Measurements from ENCODE around the gene PNO1. TPM values are rescaled to one million over a fixed set of nuclear protein-coding genes. Genes with fewer than 3 reads are reported as not detected.
A peak's percentile ranks its signal among the peaks of the same experiment; 100 is the strongest.
"Not testable (repeated sequence)": the region's sequence is repeated elsewhere in the genome, so short reads cannot be mapped to it uniquely, and the experiment has no call there.

Gene PNO1
- total and polyA plus RNA-seq, 2 experiments from 2014 or later: 34.6 to 43.7 TPM

DNA sequence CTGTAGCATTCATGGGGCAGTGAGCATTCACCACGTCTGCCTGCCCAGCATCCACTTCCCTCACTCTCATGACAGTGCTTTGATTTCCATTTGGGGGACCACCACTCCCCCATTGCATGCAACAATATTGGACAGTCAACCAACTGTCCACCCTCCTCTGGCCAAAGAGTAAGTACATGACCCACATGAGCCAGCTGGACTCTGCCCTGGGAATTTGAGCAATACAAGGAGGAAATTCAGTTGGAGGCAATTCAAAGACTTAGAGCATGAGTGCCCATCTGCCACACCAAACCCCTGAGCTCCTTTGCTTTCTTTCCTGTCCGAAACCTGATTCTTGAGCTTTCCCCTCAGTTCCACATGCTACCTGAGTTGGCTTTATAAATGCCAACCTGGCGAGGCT lies 41.7 kb upstream of the PNO1 start:
- Mint-ChIP-seq H3K4me1 (no peaks in the 10 kb centered on the region; the same call in 2 of the 3 replicates), H3K36me3 (ENCODE audit: low read depth) (no peaks in the 10 kb centered on the region), H3K4me3 (no peak overlapping the region), H3K27me3 (ENCODE audit: insufficient read depth, low read depth, poor library complexity) (peaks cover 8% of the 10 kb centered on the region), H3K9me3 (no peaks in the 10 kb centered on the region), H3K27ac (peak overlapping the region; percentile 58; the same call in 1 of the 2 replicates)
- H3K79me2 ChIP-seq (replicated peaks; ENCODE audit: insufficient read depth): no peaks in the 10 kb centered on the region
- no peaks in the 10 kb centered on the region for H3K9me2 ChIP-seq (ENCODE audit: insufficient read depth)
- H4K20me1 ChIP-seq (replicated peaks; ENCODE audit: insufficient read depth): no peaks in the 10 kb centered on the region
- no peak for DNase-seq (ENCODE audit: low spot score)
- H2AFZ ChIP-seq: no peak overlapping the region
- no peaks in the 10 kb centered on the region for H3K36me3 ChIP-seq (ENCODE audit: insufficient read depth)
- no peak for ATAC-seq
- H3K4me2 ChIP-seq: no peak overlapping the region
- no peaks in the 10 kb centered on the region for H3K27me3 ChIP-seq (ENCODE audit: insufficient read depth)
- H3K27ac ChIP-seq (ENCODE audit: low read depth): no peak overlapping the region
- H3K4me3 ChIP-seq: no peak overlapping the region
- TF ChIP-seq ZNF331 (CRISPR knock-in tag; IDR thresholded peaks at IDR 0.05; ENCODE audit: low read depth) (no peak), NANOG (IDR thresholded peaks at IDR 0.05; ENCODE audit: borderline replicate concordance) (no peak)
- TF ChIP-seq, protein P1, sequence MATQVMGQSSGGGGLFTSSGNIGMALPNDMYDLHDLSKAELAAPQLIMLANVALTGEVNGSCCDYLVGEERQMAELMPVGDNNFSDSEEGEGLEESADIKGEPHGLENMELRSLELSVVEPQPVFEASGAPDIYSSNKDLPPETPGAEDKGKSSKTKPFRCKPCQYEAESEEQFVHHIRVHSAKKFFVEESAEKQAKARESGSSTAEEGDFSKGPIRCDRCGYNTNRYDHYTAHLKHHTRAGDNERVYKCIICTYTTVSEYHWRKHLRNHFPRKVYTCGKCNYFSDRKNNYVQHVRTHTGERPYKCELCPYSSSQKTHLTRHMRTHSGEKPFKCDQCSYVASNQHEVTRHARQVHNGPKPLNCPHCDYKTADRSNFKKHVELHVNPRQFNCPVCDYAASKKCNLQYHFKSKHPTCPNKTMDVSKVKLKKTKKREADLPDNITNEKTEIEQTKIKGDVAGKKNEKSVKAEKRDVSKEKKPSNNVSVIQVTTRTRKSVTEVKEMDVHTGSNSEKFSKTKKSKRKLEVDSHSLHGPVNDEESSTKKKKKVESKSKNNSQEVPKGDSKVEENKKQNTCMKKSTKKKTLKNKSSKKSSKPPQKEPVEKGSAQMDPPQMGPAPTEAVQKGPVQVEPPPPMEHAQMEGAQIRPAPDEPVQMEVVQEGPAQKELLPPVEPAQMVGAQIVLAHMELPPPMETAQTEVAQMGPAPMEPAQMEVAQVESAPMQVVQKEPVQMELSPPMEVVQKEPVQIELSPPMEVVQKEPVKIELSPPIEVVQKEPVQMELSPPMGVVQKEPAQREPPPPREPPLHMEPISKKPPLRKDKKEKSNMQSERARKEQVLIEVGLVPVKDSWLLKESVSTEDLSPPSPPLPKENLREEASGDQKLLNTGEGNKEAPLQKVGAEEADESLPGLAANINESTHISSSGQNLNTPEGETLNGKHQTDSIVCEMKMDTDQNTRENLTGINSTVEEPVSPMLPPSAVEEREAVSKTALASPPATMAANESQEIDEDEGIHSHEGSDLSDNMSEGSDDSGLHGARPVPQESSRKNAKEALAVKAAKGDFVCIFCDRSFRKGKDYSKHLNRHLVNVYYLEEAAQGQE (IDR thresholded peaks at IDR 0.05; ENCODE audit: unreplicated experiment): no peak
- H3F3A ChIP-seq (replicated peaks; ENCODE audit: low read depth): no peaks in the 10 kb centered on the region
- H3K4me1 ChIP-seq (ENCODE audit: insufficient read depth): no peaks in the 10 kb centered on the region

DNA sequence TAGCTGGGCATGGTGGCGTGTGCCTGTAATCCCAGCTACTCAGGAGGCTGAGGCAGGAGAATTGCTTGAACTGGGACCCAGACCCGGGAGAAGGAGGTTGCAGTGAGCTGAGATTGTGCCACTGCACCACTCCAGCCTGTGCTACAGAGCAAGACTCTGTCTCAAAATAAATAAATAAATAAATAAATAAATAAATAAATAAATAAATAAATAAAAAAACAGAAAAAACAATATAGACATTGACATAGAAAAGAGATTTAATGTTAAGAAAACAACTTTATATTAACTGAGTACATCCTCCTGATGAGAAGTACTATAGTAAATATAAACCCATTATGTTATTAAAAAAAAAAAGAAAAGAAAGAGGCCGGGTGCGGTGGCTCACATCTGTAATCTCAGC lies 39.8 kb upstream of the PNO1 start:
- not testable (repeated sequence) for DNase-seq (ENCODE audit: low spot score); H3K4me2 ChIP-seq; H2AFZ ChIP-seq; H3K9me3 Mint-ChIP-seq; ATAC-seq; H3K4me3 Mint-ChIP-seq; H3K27ac ChIP-seq (ENCODE audit: low read depth); H4K20me1 ChIP-seq (replicated peaks; ENCODE audit: insufficient read depth); H3K36me3 ChIP-seq (ENCODE audit: insufficient read depth); H3F3A ChIP-seq (replicated peaks; ENCODE audit: low read depth); H3K9me2 ChIP-seq (ENCODE audit: insufficient read depth); H3K79me2 ChIP-seq (replicated peaks; ENCODE audit: insufficient read depth); H3K4me1 ChIP-seq (ENCODE audit: insufficient read depth); H3K36me3 Mint-ChIP-seq (ENCODE audit: low read depth); H3K4me3 ChIP-seq; H3K27me3 Mint-ChIP-seq (ENCODE audit: insufficient read depth, low read depth, poor library complexity); H3K27me3 ChIP-seq (ENCODE audit: insufficient read depth); H3K27ac Mint-ChIP-seq; H3K4me1 Mint-ChIP-seq

DNA sequence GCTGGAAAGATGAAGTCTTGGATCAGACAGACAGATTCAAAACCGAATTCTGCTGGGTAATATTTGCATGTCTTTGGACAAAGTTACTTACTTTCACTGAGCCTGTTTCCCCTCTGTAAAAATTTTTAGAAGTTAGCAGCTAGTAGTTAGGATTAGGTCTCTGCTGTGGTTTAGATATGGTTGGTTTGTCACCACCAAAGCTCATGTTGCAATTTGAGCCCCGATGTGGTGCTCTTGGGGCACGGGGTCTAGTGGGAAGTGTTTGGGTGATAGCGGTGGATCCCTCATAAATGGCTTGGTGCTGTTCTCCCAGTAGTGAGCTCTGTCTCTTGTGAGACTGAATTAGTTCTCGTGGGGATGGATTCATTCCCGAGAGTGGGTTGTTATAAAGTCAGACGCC lies 38.9 kb upstream of the PNO1 start:
- Histone ChIP-seq H3K4me1 (ENCODE audit: insufficient read depth) (no peaks in the 10 kb centered on the region), H3K4me3 (no peak overlapping the region), H3K79me2 (replicated peaks; ENCODE audit: insufficient read depth) (no peaks in the 10 kb centered on the region), H3K36me3 (ENCODE audit: insufficient read depth) (no peaks in the 10 kb centered on the region), H3K9me2 (ENCODE audit: insufficient read depth) (no peaks in the 10 kb centered on the region), H3K4me2 (no peak overlapping the region), H2AFZ (no peak overlapping the region), H3K27me3 (ENCODE audit: insufficient read depth) (no peaks in the 10 kb centered on the region), H4K20me1 (replicated peaks; ENCODE audit: insufficient read depth) (no peaks in the 10 kb centered on the region), H3F3A (replicated peaks; ENCODE audit: low read depth) (no peaks in the 10 kb centered on the region), H3K27ac (ENCODE audit: low read depth) (no peak overlapping the region)
- Mint-ChIP-seq H3K4me3 (no peak overlapping the region), H3K9me3 (no peaks in the 10 kb centered on the region), H3K27me3 (ENCODE audit: insufficient read depth, low read depth, poor library complexity) (peaks cover 6% of the 10 kb centered on the region), H3K36me3 (ENCODE audit: low read depth) (no peaks in the 10 kb centered on the region), H3K27ac (no peak overlapping the region), H3K4me1 (peaks cover 3% of the 10 kb centered on the region; the same call in 1 of the 3 replicates)
- ATAC-seq (no peak), DNase-seq (ENCODE audit: low spot score) (no peak)
- no peak for TF ChIP-seq POLR2AphosphoS5 (IDR thresholded peaks at IDR 0.05; ENCODE audit: low read depth)
- TF ChIP-seq, protein P2, sequence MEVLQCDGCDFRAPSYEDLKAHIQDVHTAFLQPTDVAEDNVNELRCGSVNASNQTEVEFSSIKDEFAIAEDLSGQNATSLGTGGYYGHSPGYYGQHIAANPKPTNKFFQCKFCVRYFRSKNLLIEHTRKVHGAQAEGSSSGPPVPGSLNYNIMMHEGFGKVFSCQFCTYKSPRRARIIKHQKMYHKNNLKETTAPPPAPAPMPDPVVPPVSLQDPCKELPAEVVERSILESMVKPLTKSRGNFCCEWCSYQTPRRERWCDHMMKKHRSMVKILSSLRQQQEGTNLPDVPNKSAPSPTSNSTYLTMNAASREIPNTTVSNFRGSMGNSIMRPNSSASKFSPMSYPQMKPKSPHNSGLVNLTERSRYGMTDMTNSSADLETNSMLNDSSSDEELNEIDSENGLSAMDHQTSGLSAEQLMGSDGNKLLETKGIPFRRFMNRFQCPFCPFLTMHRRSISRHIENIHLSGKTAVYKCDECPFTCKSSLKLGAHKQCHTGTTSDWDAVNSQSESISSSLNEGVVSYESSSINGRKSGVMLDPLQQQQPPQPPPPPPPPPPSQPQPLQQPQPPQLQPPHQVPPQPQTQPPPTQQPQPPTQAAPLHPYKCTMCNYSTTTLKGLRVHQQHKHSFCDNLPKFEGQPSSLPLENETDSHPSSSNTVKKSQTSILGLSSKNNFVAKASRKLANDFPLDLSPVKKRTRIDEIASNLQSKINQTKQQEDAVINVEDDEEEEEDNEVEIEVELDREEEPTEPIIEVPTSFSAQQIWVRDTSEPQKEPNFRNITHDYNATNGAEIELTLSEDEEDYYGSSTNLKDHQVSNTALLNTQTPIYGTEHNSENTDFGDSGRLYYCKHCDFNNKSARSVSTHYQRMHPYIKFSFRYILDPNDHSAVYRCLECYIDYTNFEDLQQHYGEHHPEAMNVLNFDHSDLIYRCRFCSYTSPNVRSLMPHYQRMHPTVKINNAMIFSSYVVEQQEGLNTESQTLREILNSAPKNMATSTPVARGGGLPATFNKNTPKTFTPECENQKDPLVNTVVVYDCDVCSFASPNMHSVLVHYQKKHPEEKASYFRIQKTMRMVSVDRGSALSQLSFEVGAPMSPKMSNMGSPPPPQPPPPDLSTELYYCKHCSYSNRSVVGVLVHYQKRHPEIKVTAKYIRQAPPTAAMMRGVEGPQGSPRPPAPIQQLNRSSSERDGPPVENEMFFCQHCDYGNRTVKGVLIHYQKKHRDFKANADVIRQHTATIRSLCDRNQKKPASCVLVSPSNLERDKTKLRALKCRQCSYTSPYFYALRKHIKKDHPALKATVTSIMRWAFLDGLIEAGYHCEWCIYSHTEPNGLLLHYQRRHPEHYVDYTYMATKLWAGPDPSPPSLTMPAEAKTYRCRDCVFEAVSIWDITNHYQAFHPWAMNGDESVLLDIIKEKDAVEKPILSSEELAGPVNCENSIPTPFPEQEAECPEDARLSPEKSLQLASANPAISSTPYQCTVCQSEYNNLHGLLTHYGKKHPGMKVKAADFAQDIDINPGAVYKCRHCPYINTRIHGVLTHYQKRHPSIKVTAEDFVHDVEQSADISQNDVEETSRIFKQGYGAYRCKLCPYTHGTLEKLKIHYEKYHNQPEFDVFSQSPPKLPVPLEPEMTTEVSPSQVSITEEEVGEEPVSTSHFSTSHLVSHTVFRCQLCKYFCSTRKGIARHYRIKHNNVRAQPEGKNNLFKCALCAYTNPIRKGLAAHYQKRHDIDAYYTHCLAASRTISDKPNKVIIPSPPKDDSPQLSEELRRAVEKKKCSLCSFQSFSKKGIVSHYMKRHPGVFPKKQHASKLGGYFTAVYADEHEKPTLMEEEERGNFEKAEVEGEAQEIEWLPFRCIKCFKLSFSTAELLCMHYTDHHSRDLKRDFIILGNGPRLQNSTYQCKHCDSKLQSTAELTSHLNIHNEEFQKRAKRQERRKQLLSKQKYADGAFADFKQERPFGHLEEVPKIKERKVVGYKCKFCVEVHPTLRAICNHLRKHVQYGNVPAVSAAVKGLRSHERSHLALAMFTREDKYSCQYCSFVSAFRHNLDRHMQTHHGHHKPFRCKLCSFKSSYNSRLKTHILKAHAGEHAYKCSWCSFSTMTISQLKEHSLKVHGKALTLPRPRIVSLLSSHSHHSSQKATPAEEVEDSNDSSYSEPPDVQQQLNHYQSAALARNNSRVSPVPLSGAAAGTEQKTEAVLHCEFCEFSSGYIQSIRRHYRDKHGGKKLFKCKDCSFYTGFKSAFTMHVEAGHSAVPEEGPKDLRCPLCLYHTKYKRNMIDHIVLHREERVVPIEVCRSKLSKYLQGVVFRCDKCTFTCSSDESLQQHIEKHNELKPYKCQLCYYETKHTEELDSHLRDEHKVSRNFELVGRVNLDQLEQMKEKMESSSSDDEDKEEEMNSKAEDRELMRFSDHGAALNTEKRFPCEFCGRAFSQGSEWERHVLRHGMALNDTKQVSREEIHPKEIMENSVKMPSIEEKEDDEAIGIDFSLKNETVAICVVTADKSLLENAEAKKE (CRISPR knock-in tag; IDR thresholded peaks at IDR 0.05): no peak
- TF ChIP-seq, protein P3, sequence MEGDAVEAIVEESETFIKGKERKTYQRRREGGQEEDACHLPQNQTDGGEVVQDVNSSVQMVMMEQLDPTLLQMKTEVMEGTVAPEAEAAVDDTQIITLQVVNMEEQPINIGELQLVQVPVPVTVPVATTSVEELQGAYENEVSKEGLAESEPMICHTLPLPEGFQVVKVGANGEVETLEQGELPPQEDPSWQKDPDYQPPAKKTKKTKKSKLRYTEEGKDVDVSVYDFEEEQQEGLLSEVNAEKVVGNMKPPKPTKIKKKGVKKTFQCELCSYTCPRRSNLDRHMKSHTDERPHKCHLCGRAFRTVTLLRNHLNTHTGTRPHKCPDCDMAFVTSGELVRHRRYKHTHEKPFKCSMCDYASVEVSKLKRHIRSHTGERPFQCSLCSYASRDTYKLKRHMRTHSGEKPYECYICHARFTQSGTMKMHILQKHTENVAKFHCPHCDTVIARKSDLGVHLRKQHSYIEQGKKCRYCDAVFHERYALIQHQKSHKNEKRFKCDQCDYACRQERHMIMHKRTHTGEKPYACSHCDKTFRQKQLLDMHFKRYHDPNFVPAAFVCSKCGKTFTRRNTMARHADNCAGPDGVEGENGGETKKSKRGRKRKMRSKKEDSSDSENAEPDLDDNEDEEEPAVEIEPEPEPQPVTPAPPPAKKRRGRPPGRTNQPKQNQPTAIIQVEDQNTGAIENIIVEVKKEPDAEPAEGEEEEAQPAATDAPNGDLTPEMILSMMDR (conservative IDR thresholded peaks at IDR 0.05; ENCODE audit: low read depth in 2 of 2): no peak
